DOHH2 (cell line): ENCODE data around the gene PRG2.
"Not testable (repeated sequence)": the region's sequence is repeated elsewhere in the genome, so short reads cannot be mapped to it uniquely, and the experiment has no call there.

Source experiments
- H3F3A ChIP-seq: fragments of 200-600 bp; sonication (generic), shearing (Covaris generic); 2 replicates; pipeline ENCODE4 v1.6.0; 2016; ENCODE audit warnings: antibody characterized with exemption, mild to moderate bottlenecking; ENCODE audit not compliant: control insufficient read depth, insufficient read depth
- H3K27ac ChIP-seq: fragments of 200-600 bp; sonication (generic); 2 replicates; pipeline ENCODE4 v1.5.1; 2014; ENCODE audit warnings: low read depth, mild to moderate bottlenecking, low read length, moderate library complexity
- H3K27me3 ChIP-seq: fragments of 200-600 bp; sonication (generic); 2 replicates; pipeline ENCODE4 v1.6.1; 2014; ENCODE audit warnings: mild to moderate bottlenecking, low read length, mixed read lengths; ENCODE audit not compliant: control insufficient read depth
- H3K36me3 ChIP-seq: fragments of 200-600 bp; sonication (generic); 2 replicates; pipeline ENCODE4 v1.6.1; 2014; ENCODE audit warnings: mild to moderate bottlenecking, low read length, moderate library complexity, mixed read lengths; ENCODE audit not compliant: control insufficient read depth
- H3K4me1 ChIP-seq: fragments of 200-600 bp; sonication (generic); 2 replicates; pipeline ENCODE4 v1.6.1; 2014; ENCODE audit warnings: mild to moderate bottlenecking, low read length, mixed read lengths; ENCODE audit not compliant: control insufficient read depth
- H3K4me2 ChIP-seq: fragments of 200-600 bp; sonication (generic); 2 replicates; pipeline ENCODE4 v1.6.0; 2014; ENCODE audit warnings: mild to moderate bottlenecking, low read length, moderate library complexity
- H3K4me3 ChIP-seq: fragments of 200-600 bp; sonication (generic); 2 replicates; pipeline ENCODE4 v1.5.1; 2014; ENCODE audit warnings: mild to moderate bottlenecking, low read length, mixed read lengths
- H3K79me2 ChIP-seq: fragments of 200-600 bp; sonication (generic); 2 replicates; pipeline ENCODE4 v1.6.1; 2014; ENCODE audit warnings: mild to moderate bottlenecking, low read length, mixed read lengths; ENCODE audit not compliant: control insufficient read depth
- H3K9me2 ChIP-seq: fragments of 200-600 bp; sonication (generic); replicated peaks from 2 replicates; pipeline ENCODE4 v1.6.1; 2014; ENCODE audit warnings: mild to moderate bottlenecking, low read length, mixed read lengths; ENCODE audit not compliant: control insufficient read depth
- H3K9me3 ChIP-seq: fragments of 200-600 bp; sonication (generic); 2 replicates; pipeline ENCODE4 v1.6.1; 2014; ENCODE audit warnings: antibody characterized with exemption, low read length, mixed read lengths; ENCODE audit not compliant: control insufficient read depth, insufficient read depth
- H4K20me1 ChIP-seq: fragments of 200-600 bp; sonication (generic); 2 replicates; pipeline ENCODE4 v1.6.0; 2014; ENCODE audit warnings: low read depth, mild to moderate bottlenecking, antibody characterized with exemption, low read length, moderate library complexity; ENCODE audit not compliant: control insufficient read depth, insufficient read depth
- EZH2phosphoT487 ChIP-seq: fragments of 200-600 bp; sonication (generic); IDR thresholded peaks from 2 replicates; pipeline ENCODE4 v1.6.1; 2017; ENCODE audit warnings: borderline replicate concordance, mild to moderate bottlenecking, antibody characterized with exemption, low read length, moderate library complexity, mixed read lengths
- TF ChIP-seq, protein P1 (sequence below): fragments of 200-600 bp; sonication (generic); IDR thresholded peaks from one replicate; pipeline ENCODE4 v1.5.1; 2014; ENCODE audit warnings: antibody characterized with exemption, mild to moderate bottlenecking, low read depth, low read length; ENCODE audit not compliant: poor library complexity, severe bottlenecking

PRG2 gene

DNA sequence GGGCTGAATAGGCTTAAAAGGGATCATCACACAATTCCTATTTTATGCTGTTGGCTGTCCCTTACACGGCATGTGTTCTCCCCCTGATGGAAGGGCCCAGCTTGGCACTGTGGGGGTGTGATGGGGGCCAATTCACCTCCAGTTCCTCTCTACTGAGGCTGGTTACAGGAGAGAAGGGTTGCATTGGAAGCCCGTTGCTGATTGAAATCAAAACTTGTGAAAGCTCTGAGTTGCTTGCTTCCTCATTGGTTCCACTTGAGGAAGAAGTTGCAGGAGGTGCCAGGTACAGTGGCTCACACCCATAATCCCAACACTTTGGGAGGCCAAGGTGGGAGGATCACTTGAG is 13.3 kb upstream of the PRG2 start:
- no peaks in the 10 kb centered on the region for H3K9me3 ChIP-seq

GRCh38 chr11:57403003-57403801 is 12.8 kb upstream of the PRG2 start:
- H3F3A ChIP-seq = peaks cover 37% of the 10 kb centered on the region
- H3K36me3 ChIP-seq = peaks cover 33% of the 10 kb centered on the region
- not testable (repeated sequence) for H3K4me3 ChIP-seq, H3K79me2 ChIP-seq, H3K4me1 ChIP-seq, H3K9me3 ChIP-seq, H3K27me3 ChIP-seq, H3K27ac ChIP-seq, H3K4me2 ChIP-seq, H3K9me2 ChIP-seq
- peaks cover 15% of the 10 kb centered on the region; the same call in 1 of the 2 replicates for H4K20me1 ChIP-seq

More for the DNA sequence above, 13.3 kb upstream of the PRG2 start:
- Histone ChIP-seq H3K36me3 (peaks cover 38% of the 10 kb centered on the region), H3K4me2 (no peak overlapping the region), H3K4me1 (peaks cover 8% of the 10 kb centered on the region; the same call in 1 of the 2 replicates), H3K27ac (no peak overlapping the region), H3K9me2 (no peaks in the 10 kb centered on the region), H4K20me1 (peaks cover 15% of the 10 kb centered on the region; the same call in 1 of the 2 replicates), H3K27me3 (no peaks in the 10 kb centered on the region), H3K79me2 (no peaks in the 10 kb centered on the region), H3F3A (peaks cover 40% of the 10 kb centered on the region), H3K4me3 (no peak overlapping the region)
- TF ChIP-seq EZH2phosphoT487 = no peak
- TF ChIP-seq, protein P1, sequence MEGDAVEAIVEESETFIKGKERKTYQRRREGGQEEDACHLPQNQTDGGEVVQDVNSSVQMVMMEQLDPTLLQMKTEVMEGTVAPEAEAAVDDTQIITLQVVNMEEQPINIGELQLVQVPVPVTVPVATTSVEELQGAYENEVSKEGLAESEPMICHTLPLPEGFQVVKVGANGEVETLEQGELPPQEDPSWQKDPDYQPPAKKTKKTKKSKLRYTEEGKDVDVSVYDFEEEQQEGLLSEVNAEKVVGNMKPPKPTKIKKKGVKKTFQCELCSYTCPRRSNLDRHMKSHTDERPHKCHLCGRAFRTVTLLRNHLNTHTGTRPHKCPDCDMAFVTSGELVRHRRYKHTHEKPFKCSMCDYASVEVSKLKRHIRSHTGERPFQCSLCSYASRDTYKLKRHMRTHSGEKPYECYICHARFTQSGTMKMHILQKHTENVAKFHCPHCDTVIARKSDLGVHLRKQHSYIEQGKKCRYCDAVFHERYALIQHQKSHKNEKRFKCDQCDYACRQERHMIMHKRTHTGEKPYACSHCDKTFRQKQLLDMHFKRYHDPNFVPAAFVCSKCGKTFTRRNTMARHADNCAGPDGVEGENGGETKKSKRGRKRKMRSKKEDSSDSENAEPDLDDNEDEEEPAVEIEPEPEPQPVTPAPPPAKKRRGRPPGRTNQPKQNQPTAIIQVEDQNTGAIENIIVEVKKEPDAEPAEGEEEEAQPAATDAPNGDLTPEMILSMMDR = no peak

DNA sequence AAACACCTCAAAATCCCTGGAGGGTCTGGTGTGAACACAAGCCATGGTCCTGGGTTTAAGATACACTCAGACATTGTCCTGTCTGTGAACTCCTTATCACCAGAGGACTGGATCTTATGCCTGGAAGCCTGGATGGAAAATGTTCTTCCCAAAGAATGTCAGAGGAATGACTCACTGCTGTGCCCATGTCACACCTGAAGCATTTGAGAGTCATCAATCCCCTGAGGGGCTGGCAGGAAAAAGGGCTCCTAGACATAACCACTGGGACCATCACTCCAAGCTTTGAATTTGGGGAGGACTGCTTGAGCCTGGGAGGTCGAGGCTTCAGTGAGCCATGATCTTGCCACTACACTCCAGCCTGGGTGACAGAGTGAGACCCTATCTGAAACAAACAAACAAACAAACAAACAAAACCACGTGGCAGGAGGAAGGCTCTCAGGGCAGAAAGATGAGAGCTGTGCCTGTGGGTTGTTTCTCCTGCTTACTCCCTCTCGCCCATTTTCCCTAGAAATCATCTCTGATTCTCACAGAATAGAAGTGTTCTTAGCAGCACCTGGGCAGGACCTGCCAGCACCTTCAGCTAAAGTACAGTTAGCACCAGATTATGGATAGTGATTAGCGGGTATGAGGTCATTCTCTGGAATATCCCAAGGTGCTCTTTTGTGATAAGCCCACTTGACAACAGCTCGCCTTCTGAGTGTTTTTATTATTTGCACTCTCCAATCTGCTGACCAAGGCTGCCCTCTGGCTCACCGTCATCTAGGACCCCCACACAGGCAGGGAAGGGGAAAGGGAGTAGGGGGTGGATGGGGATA is 11.9 kb upstream of the PRG2 start:
- H3K4me1 ChIP-seq = peaks cover 8% of the 10 kb centered on the region; the same call in 1 of the 2 replicates
- H3K4me2 ChIP-seq = no peak overlapping the region
- H3K9me3 ChIP-seq = no peaks in the 10 kb centered on the region
- TF ChIP-seq, protein P1 = no peak
- TF ChIP-seq EZH2phosphoT487 = no peak
- no peak overlapping the region for H3K27ac ChIP-seq
- H4K20me1 ChIP-seq = peaks cover 7% of the 10 kb centered on the region; the same call in 1 of the 2 replicates
- H3K27me3 ChIP-seq = no peaks in the 10 kb centered on the region
- H3K9me2 ChIP-seq = no peaks in the 10 kb centered on the region
- peaks cover 29% of the 10 kb centered on the region for H3F3A ChIP-seq
- H3K79me2 ChIP-seq = no peaks in the 10 kb centered on the region
- no peak overlapping the region for H3K4me3 ChIP-seq
- H3K36me3 ChIP-seq = peaks cover 25% of the 10 kb centered on the region
